OCI-LY1 (cell line): ENCODE measurements around the gene ACTR10.

Experiments used
- CTCF ChIP-seq: fragments of 200-600 bp; sonication (generic), shearing (Covaris generic); IDR thresholded peaks from 2 replicates; pipeline ENCODE4 v1.5.1; 2017; ENCODE audit warnings: mild to moderate bottlenecking, antibody characterized with exemption, low read length, moderate library complexity, mixed read lengths
- EZH2 ChIP-seq: fragments of 200-600 bp; sonication (generic), shearing (Covaris generic); IDR thresholded peaks from 2 replicates; pipeline ENCODE4 v1.8.0; 2017; ENCODE audit warnings: borderline replicate concordance, mixed run types, mild to moderate bottlenecking, antibody characterized with exemption, low read length, moderate library complexity, mixed read lengths

- TF ChIP-seq EZH2 (no peak), CTCF (peak; percentile 20; the same call in 1 of the 2 replicates)
Measured at GRCh38 chr14:58272588-58273372, 72.8 kb downstream of the ACTR10 start.
